Measurements from ENCODE around the gene ZNF837. TPM values are rescaled to one million over a fixed set of nuclear protein-coding genes. Genes with fewer than 3 reads are reported as not detected.
A peak's percentile ranks its signal among the peaks of the same experiment; 100 is the strongest.
"Not testable (repeated sequence)": the region's sequence is repeated elsewhere in the genome, so short reads cannot be mapped to it uniquely, and the experiment has no call there.

Gene ZNF837
- total RNA-seq = 2.4 TPM

GRCh38 chr19:58380662-58381459, at the start of gene ZNF837:
Gene ZNF837, minus strand, starts transcription at chr19:58381030. Its CDS starts 11,698 bp downstream, at chr19:58369332.
- DNase-seq (ENCODE audit: low spot score in 2 of 2) (peak; percentile 96 to 98), FAIRE-seq (peak; percentile 91)

- DNase-seq (ENCODE audit: low spot score in 2 of 2) = no peak
- no peak for FAIRE-seq
These were observed 48.9 kb upstream of the ZNF837 start for GRCh38 chr19:58429745-58430144.

GRCh38 chr19:58428617-58429016, 47.8 kb upstream of the ZNF837 start:
- DNase-seq (ENCODE audit: low spot score in 2 of 2) = no peak
- no peak for FAIRE-seq

GRCh38 chr19:58417071-58417470, 36.2 kb upstream of the ZNF837 start:
- DNase-seq (ENCODE audit: low spot score in 2 of 2) (no peak), FAIRE-seq (no peak)

- FAIRE-seq = no peak
- DNase-seq (ENCODE audit: low spot score in 2 of 2) = no peak
These were observed 35.8 kb upstream of the ZNF837 start for GRCh38 chr19:58416604-58417003.

- no peak for FAIRE-seq
- no peak for DNase-seq (ENCODE audit: low spot score in 2 of 2)
These were observed 28.4 kb upstream of the ZNF837 start for GRCh38 chr19:58409010-58409790.

GRCh38 chr19:58408152-58409009, 27.6 kb upstream of the ZNF837 start, which contains the start of gene ZNF584:
Gene ZNF584, plus strand, starts transcription at chr19:58408649. Its CDS starts 499 bp downstream, at chr19:58409148.
- DNase-seq (ENCODE audit: low spot score in 2 of 2) (peak; percentile 97 to 98), FAIRE-seq (no peak)

- DNase-seq (ENCODE audit: low spot score in 2 of 2) (no peak), FAIRE-seq (no peak)
These were observed 26.9 kb upstream of the ZNF837 start for GRCh38 chr19:58407658-58408151.

GRCh38 chr19:58406818-58407657, 26.2 kb upstream of the ZNF837 start:
- FAIRE-seq (no peak), DNase-seq (ENCODE audit: low spot score in 2 of 2) (no peak)

- not testable (repeated sequence) for DNase-seq (ENCODE audit: low spot score in 2 of 2); FAIRE-seq
These were observed 23.2 kb upstream of the ZNF837 start for GRCh38 chr19:58403920-58404478.

GRCh38 chr19:58401840-58402421, 21.1 kb upstream of the ZNF837 start:
- FAIRE-seq = no peak
- no peak for DNase-seq (ENCODE audit: low spot score in 2 of 2)

- FAIRE-seq (peak; percentile 96), DNase-seq (ENCODE audit: low spot score in 2 of 2) (peak; percentile 99 to 100)
These were observed 20.3 kb upstream of the ZNF837 start for GRCh38 chr19:58400916-58401839.

- DNase-seq (ENCODE audit: low spot score in 2 of 2) = peak in 1 of 2 donors; percentile 53
- FAIRE-seq = no peak
These were observed 19.6 kb upstream of the ZNF837 start for GRCh38 chr19:58400316-58400915.

- FAIRE-seq = no peak
- no peak for DNase-seq (ENCODE audit: low spot score in 2 of 2)
These were observed 19.1 kb upstream of the ZNF837 start for GRCh38 chr19:58399903-58400302.

- FAIRE-seq (no peak), DNase-seq (ENCODE audit: low spot score in 2 of 2) (no peak)
These were observed 17.7 kb upstream of the ZNF837 start for GRCh38 chr19:58398545-58398944.

- FAIRE-seq = no peak
- DNase-seq (ENCODE audit: low spot score in 2 of 2) = no peak
These were observed 17.3 kb upstream of the ZNF837 start for GRCh38 chr19:58398087-58398486.

GRCh38 chr19:58397533-58398037, 16.8 kb upstream of the ZNF837 start:
- FAIRE-seq = no peak
- no peak for DNase-seq (ENCODE audit: low spot score in 2 of 2)
